T-cell (primary cell): ENCODE data around the gene FCGR3A. TPM values are rescaled to one million over a fixed set of nuclear protein-coding genes. Genes with fewer than 3 reads are reported as not detected.
"Not testable (repeated sequence)": the region's sequence is repeated elsewhere in the genome, so short reads cannot be mapped to it uniquely, and the experiment has no call there.

Source experiments
- ATAC-seq, 4 experiments: fragments of 200-7000 bp in 3 of 4; fragments of 150-1000 bp in 1 of 4; cut with Tn5 transposase; replicated peaks in 1 of 4; 1 replicate in 3 of 4; 2 replicates in 1 of 4; pipeline ENCODE4 v1.10.0; 2021; ENCODE audit warnings: moderate library complexity in 3 of 4, mild to moderate bottlenecking in 2 of 4, moderate number of reproducible peaks in 1 of 4
- CTCF ChIA-PET, 2 donors: fragments of 300-600 bp; sonication (Branson Sonifier 250); formaldehyde crosslinking; loops; one replicate each; lab custom pipeline; 2022; ENCODE audit warnings: antibody characterized with exemption in 2 of 2; lab: Charles Lee
- POLR2A ChIA-PET, 2 donors: fragments of 300-600 bp; sonication (Branson Sonifier 250); formaldehyde crosslinking; loops; one replicate each; lab custom pipeline; 2022; ENCODE audit warnings: antibody characterized with exemption in 2 of 2; lab: Charles Lee
- DNase-seq, 35 experiments: peaks; one replicate each; pipeline versions ENCODE4 v3.0.0 to v3.0.0-alpha.2; 2013 to 2023
- H3K27ac ChIP-seq: one replicate; pipeline ENCODE4 v1.5.1; 2013; ENCODE audit warnings: low read length
- H3K27me3 ChIP-seq, 2 experiments: replicated peaks in 1 of 2; 1 replicate in 1 of 2; 2 replicates in 1 of 2; pipeline versions ENCODE4 v1.6.1 to v1.7.0; 2013; ENCODE audit warnings: low read length in 1 of 2, mixed read lengths in 1 of 2; ENCODE audit not compliant: control insufficient read depth in 2 of 2, insufficient read depth in 2 of 2; ENCODE audit errors: extremely low read depth in 1 of 2
- H3K36me3 ChIP-seq, 2 donors: 1 replicate in 1 of 2; 2 replicates in 1 of 2; pipeline versions ENCODE4 v1.6.1 to v1.7.0; 2013; ENCODE audit warnings: low read length in 1 of 2; ENCODE audit not compliant: control insufficient read depth in 2 of 2, insufficient read depth in 1 of 2; ENCODE audit errors: extremely low read depth in 1 of 2
- H3K4me1 ChIP-seq, 2 experiments: 1 replicate in 1 of 2; 2 replicates in 1 of 2; pipeline versions ENCODE4 v1.6.1 to v1.7.0; 2013; ENCODE audit warnings: low read length in 2 of 2, mixed read lengths in 1 of 2; ENCODE audit not compliant: insufficient read depth in 2 of 2, control insufficient read depth in 1 of 2; ENCODE audit errors: extremely low read depth in 1 of 2
- H3K4me3 ChIP-seq, 2 donors: 1 replicate in 1 of 2; 2 replicates in 1 of 2; pipeline versions ENCODE4 v1.5.1 to v1.7.0; 2013; ENCODE audit warnings: mild to moderate bottlenecking in 2 of 2, low read length in 1 of 2, moderate library complexity in 1 of 2; ENCODE audit not compliant: control insufficient read depth in 1 of 2; ENCODE audit errors: extremely low read depth in 1 of 2
- H3K9me3 ChIP-seq: 2 replicates; pipeline ENCODE4 v1.7.0; 2013
- H3K27ac Mint-ChIP-seq, 2 donors: one replicate each; pipeline ENCODE4 v1.8.0; 2020 to 2021; ENCODE audit warnings: mild to moderate bottlenecking in 2 of 2, mixed read lengths in 2 of 2
- H3K27me3 Mint-ChIP-seq, 2 donors: one replicate each; pipeline ENCODE4 v1.8.0; 2021 to 2022; ENCODE audit warnings: mixed read lengths in 2 of 2
- H3K36me3 Mint-ChIP-seq: one replicate; pipeline ENCODE4 v1.8.0; 2021; ENCODE audit warnings: mixed read lengths
- H3K4me1 Mint-ChIP-seq, 3 donors: one replicate each; pipeline ENCODE4 v1.8.0; 2020 to 2022; ENCODE audit warnings: mixed read lengths in 3 of 3, mild to moderate bottlenecking in 1 of 3
- H3K4me3 Mint-ChIP-seq, 3 donors: one replicate each; pipeline ENCODE4 v1.8.0; 2020 to 2022; ENCODE audit warnings: mild to moderate bottlenecking in 3 of 3, mixed read lengths in 3 of 3, moderate library complexity in 3 of 3
- H3K9me3 Mint-ChIP-seq, 3 donors: one replicate each; pipeline ENCODE4 v1.8.0; 2020 to 2022; ENCODE audit warnings: mixed read lengths in 3 of 3
- WGBS: methylation state at CpG from one replicate; pipeline ENCODE4 v1.1.5; 2013; ENCODE audit warnings: missing lambda C conversion rate; ENCODE audit not compliant: insufficient coverage; 5-methylcytosine and 5-hydroxymethylcytosine counted together
- total RNA-seq, 35 experiments: library from RNA in 6 of 35; stranded (reverse) in 6 of 35; fragments of 120-200 nt in 1 of 35; gene quantifications; one replicate each; pipeline versions ENCODE4 v1.2.1 to v1.2.4 and lab custom pipeline; 2013 to 2026

The FCGR3A gene
- total RNA-seq, 5 donors from 2014 or later (not counting 1 experiment from before 2014, with no cell fraction given) = 3.8 to 43.9 (median 4.9) TPM

- H3K36me3 ChIP-seq, H3K9me3 Mint-ChIP-seq, H3K27me3 ChIP-seq, H3K4me1 ChIP-seq, H3K9me3 ChIP-seq, CTCF ChIA-PET, H3K4me3 ChIP-seq, H3K4me3 Mint-ChIP-seq, H3K27me3 Mint-ChIP-seq, POLR2A ChIA-PET, H3K36me3 Mint-ChIP-seq: not testable (repeated sequence)
- WGBS = no CpG with 5 or more reads among the region's 4 CpGs
- peak overlapping the region in 1 of 2 donors; percentile 62 for H3K27ac Mint-ChIP-seq
- ATAC-seq (peak in 2 of 4 experiments; percentile 32 to 46), DNase-seq (peak in 2 of 35 experiments; percentile 32 to 40)
- peaks cover 9 to 12% (median 11%) of the 10 kb centered on the region in 3 donors for H3K4me1 Mint-ChIP-seq
- H3K27ac ChIP-seq = peak overlapping the region; percentile 23
Observed at GRCh38 chr1:161560960-161561715, 11.5 kb upstream of the FCGR3A start.

- H3K9me3 ChIP-seq, H3K27ac ChIP-seq, DNase-seq, H3K4me3 ChIP-seq, H3K4me1 ChIP-seq, H3K9me3 Mint-ChIP-seq, ATAC-seq, H3K36me3 ChIP-seq, H3K36me3 Mint-ChIP-seq, H3K27me3 Mint-ChIP-seq, POLR2A ChIA-PET, H3K27ac Mint-ChIP-seq, H3K4me3 Mint-ChIP-seq, H3K27me3 ChIP-seq, CTCF ChIA-PET: not testable (repeated sequence)
- H3K4me1 Mint-ChIP-seq = peaks cover 14 to 24% (median 18%) of the 10 kb centered on the region in 3 donors
- WGBS = no CpG with 5 or more reads among the region's 6 CpGs
Observed at GRCh38 chr1:161557506-161558450, 8.2 kb upstream of the FCGR3A start.

DNA sequence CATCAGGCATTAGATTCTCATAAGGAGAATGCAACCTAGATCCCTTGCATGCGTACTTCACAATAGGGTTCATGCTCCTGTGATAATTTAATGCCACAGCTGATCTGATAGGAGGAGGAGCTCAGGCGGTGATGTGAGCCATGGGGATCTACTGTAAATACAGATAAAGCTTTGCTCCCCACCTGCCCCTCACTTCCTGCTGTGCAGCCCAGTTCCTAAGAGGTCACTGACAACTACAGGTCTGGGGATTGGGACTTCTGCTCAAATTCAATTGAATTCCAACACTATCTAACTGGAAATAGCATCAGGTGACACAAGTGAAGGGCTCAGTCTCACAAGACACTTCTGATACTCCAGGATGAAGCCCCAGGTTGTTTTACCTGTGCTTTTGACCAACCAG, 7.4 kb upstream of the FCGR3A start:
- H3K27me3 Mint-ChIP-seq, ATAC-seq: not testable (repeated sequence)

GRCh38 chr1:161556143-161556542, 6.5 kb upstream of the FCGR3A start:
- ATAC-seq, CTCF ChIA-PET, H3K4me3 Mint-ChIP-seq, H3K27me3 Mint-ChIP-seq, H3K27ac Mint-ChIP-seq, DNase-seq, H3K36me3 ChIP-seq, H3K27me3 ChIP-seq, H3K4me3 ChIP-seq, H3K4me1 ChIP-seq, H3K27ac ChIP-seq, H3K36me3 Mint-ChIP-seq, H3K9me3 ChIP-seq, POLR2A ChIA-PET, H3K9me3 Mint-ChIP-seq: not testable (repeated sequence)
- 100% methylated on average over 1 of the region's 3 CpGs for WGBS
- H3K4me1 Mint-ChIP-seq = peaks cover 12 to 21% (median 16%) of the 10 kb centered on the region in 3 donors

More for the DNA sequence above, 7.4 kb upstream of the FCGR3A start:
- H3K9me3 ChIP-seq, CTCF ChIA-PET, H3K27ac Mint-ChIP-seq, H3K27ac ChIP-seq, POLR2A ChIA-PET, H3K36me3 ChIP-seq, H3K4me1 ChIP-seq, DNase-seq, H3K27me3 ChIP-seq, H3K4me3 ChIP-seq, H3K36me3 Mint-ChIP-seq, H3K4me3 Mint-ChIP-seq, H3K9me3 Mint-ChIP-seq: not testable (repeated sequence)
- no CpG with 5 or more reads among the region's 2 CpGs for WGBS
- peaks cover 14 to 24% (median 18%) of the 10 kb centered on the region in 3 donors for H3K4me1 Mint-ChIP-seq

GRCh38 chr1:161554815-161555417, 5.3 kb upstream of the FCGR3A start:
- H3K4me1 ChIP-seq = peaks cover 0 to 20% of the 10 kb centered on the region in 2 experiments
- H3K36me3 Mint-ChIP-seq, H3K9me3 ChIP-seq, H3K9me3 Mint-ChIP-seq, H3K27me3 ChIP-seq, H3K36me3 ChIP-seq, CTCF ChIA-PET, H3K4me3 ChIP-seq, H3K4me3 Mint-ChIP-seq, H3K27me3 Mint-ChIP-seq, DNase-seq, POLR2A ChIA-PET: not testable (repeated sequence)
- ATAC-seq = peak in 2 of 4 experiments; percentile 30 to 63
- H3K27ac ChIP-seq = peak overlapping the region; percentile 23
- Mint-ChIP-seq H3K27ac (peak overlapping the region; percentile 67 to 87), H3K4me1 (peaks cover 6 to 19% (median 13%) of the 10 kb centered on the region in 3 donors)
- WGBS = no CpG with 5 or more reads among the region's 1 CpG

DNA sequence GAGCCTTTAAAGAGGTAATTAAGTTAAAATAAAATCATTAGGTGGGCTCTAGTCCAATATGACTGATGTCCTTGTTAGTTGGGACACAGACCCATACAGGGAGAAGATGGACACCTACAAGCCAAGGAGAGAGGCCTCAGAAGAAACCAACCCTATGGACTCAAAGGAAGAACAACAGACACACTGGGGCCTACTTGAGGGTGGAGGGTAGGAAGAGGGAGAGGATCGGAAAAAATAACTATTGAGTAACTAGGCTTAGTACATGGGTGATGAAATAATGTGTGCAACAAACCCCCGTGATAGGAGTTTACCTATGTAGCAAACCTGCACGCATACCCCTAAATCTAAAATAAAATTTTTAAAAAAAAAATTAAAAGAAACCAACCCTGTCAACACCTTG, 4.7 kb upstream of the FCGR3A start:
- H3K9me3 ChIP-seq, DNase-seq, H3K27ac ChIP-seq, H3K36me3 Mint-ChIP-seq, ATAC-seq, H3K36me3 ChIP-seq, H3K9me3 Mint-ChIP-seq, H3K27me3 ChIP-seq, H3K27me3 Mint-ChIP-seq, H3K4me3 ChIP-seq, CTCF ChIA-PET, H3K4me3 Mint-ChIP-seq, POLR2A ChIA-PET: not testable (repeated sequence)
- no CpG with 5 or more reads among the region's 3 CpGs for WGBS
- Mint-ChIP-seq H3K4me1 (peaks cover 6 to 19% (median 13%) of the 10 kb centered on the region in 3 donors), H3K27ac (peak overlapping the region in 1 of 2 donors; percentile 71)
- H3K4me1 ChIP-seq = peaks cover 0 to 25% of the 10 kb centered on the region in 2 experiments
